OCI-LY7 (cell line): ENCODE measurements around the gene CCNA1.

Experiments
- EZH2phosphoT487 ChIP-seq: fragments of 200-600 bp; sonication (generic); IDR thresholded peaks from 2 replicates; pipeline ENCODE4 v1.6.1; 2018; ENCODE audit warnings: low read depth, borderline replicate concordance, mild to moderate bottlenecking, mixed run types, antibody characterized with exemption, low read length, moderate library complexity, mixed read lengths
- TF ChIP-seq, protein P1 (sequence below): fragments of 200-600 bp; sonication (generic); conservative IDR thresholded peaks from 2 replicates; pipeline ENCODE4 v1.5.1; 2014; ENCODE audit warnings: mild to moderate bottlenecking, antibody characterized with exemption, low read length, moderate library complexity, mixed read lengths

GRCh38 chr13:36454121-36454520 lies 21.8 kb downstream of the CCNA1 start:
- TF ChIP-seq, protein P1, sequence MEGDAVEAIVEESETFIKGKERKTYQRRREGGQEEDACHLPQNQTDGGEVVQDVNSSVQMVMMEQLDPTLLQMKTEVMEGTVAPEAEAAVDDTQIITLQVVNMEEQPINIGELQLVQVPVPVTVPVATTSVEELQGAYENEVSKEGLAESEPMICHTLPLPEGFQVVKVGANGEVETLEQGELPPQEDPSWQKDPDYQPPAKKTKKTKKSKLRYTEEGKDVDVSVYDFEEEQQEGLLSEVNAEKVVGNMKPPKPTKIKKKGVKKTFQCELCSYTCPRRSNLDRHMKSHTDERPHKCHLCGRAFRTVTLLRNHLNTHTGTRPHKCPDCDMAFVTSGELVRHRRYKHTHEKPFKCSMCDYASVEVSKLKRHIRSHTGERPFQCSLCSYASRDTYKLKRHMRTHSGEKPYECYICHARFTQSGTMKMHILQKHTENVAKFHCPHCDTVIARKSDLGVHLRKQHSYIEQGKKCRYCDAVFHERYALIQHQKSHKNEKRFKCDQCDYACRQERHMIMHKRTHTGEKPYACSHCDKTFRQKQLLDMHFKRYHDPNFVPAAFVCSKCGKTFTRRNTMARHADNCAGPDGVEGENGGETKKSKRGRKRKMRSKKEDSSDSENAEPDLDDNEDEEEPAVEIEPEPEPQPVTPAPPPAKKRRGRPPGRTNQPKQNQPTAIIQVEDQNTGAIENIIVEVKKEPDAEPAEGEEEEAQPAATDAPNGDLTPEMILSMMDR: no peak
- no peak for TF ChIP-seq EZH2phosphoT487
